GM12873 (cell line): Measurements from ENCODE around the gene RPL9.

Experiments
- TF ChIP-seq, protein P1 (sequence below): IDR thresholded peaks from 2 replicates; pipeline ENCODE4 v1.5.1; 2012; ENCODE audit warnings: low read depth, mild to moderate bottlenecking, moderate library complexity, low read length, control low read depth; ENCODE audit not compliant: insufficient read depth; ENCODE audit errors: missing control alignments

RPL9 gene

DNA sequence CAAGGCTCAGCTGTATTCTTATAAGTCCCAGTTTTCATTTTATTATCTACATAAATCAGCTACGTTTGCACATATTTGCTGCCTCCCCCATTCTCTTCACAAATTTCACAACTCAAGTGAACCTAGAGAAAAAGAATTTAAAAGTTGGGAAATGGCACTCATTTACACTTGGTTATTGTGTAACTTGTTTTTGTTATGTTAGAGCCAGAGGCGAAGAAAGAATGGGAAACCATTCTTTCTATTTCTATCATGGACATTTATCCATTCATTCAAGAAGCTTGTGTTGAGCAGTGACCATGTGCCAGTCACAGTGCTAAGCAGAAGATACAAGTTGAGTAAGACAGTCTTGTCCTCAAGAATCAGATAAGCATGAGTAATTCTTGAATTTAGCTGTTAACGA lies 13.7 kb upstream of the RPL9 start:
- TF ChIP-seq, protein P1, sequence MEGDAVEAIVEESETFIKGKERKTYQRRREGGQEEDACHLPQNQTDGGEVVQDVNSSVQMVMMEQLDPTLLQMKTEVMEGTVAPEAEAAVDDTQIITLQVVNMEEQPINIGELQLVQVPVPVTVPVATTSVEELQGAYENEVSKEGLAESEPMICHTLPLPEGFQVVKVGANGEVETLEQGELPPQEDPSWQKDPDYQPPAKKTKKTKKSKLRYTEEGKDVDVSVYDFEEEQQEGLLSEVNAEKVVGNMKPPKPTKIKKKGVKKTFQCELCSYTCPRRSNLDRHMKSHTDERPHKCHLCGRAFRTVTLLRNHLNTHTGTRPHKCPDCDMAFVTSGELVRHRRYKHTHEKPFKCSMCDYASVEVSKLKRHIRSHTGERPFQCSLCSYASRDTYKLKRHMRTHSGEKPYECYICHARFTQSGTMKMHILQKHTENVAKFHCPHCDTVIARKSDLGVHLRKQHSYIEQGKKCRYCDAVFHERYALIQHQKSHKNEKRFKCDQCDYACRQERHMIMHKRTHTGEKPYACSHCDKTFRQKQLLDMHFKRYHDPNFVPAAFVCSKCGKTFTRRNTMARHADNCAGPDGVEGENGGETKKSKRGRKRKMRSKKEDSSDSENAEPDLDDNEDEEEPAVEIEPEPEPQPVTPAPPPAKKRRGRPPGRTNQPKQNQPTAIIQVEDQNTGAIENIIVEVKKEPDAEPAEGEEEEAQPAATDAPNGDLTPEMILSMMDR, result no peak

DNA sequence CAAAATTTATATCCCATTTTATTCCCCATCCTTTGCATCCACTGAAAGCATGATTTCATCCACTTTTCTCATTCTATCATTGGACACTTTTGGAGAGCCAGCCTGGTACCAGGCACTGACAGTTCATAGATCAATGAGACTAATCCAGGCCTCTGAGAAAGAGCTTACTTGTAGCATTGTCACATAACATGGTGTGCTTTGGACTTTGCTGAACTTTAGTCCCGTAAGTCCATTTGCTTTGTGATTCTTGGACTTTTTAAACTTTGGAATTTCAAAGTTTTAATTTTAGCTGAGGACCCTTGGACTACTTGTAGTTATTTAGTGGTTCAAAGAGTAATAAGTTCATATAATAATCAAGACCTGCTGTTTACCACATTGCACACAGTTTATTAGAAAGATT lies 11.7 kb upstream of the RPL9 start:
- TF ChIP-seq, protein P1, result no peak

DNA sequence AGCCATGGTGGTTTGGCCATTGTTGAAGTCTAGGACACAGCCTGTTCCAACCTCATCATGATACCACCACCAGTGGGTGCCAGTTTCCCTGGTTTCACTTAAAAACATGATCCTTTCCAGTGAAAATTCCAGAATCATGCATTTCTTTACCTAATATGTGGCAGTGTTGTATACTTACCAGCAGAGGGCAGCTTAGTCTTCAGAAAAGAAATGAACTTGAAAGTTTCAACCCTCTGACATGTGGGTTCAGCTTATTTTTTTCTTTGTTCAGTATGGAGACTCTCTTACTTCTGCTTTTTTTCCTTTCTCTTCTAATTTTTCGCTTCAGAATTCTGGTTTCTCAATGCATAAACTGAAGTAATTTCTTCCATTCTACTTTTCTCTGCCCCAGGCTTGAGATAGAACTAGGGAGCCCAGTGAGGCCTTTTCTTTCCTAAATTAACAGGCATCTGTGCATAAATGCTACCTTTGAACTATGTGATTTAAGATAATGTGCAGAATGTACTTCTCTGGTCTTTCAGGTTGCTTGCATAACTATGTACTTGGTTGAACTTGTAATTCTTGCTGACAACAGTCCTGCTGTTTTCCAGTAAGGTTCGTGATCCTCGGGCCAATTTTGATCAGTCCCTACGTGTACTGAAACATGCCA lies 10.8 kb upstream of the RPL9 start:
- TF ChIP-seq, protein P1, result peak; percentile 72

DNA sequence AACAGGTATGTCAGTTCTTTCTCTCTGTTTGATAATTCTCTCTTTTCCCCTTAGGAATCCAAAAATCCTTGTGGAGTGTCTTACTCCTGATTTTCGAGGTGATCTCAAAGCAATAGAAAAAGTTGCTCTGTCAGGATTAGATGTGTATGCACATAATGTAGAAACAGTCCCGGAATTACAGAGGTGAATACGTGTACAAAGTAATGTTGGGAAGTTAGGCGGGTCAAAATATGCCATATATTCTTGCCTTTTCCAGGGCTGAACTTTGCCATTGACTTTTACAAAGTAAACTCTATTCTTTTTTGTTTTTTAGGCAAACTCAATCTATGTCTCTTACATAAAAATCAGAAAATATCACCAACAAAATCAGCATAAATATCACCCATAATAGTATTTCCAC lies 8.7 kb upstream of the RPL9 start:
- TF ChIP-seq, protein P1, result no peak

DNA sequence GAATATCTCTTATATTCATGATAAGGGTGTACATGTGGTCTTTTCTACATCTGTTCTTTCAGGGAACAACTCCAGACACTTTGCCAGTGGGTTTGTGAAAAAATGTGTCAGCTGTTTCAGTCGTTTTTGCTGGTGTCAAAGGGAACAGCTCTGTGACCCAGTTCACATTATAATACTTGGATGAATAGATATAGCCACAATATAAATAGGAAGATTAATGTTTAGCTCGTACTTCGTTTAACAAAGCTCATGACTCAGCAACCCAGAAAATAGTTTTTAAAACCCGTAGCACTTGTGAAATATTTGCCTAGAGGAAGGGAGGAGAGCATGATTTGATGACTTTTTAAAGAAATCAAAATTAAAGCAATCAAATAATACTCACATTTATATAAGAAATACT lies 8.0 kb upstream of the RPL9 start:
- TF ChIP-seq, protein P1, result no peak

DNA sequence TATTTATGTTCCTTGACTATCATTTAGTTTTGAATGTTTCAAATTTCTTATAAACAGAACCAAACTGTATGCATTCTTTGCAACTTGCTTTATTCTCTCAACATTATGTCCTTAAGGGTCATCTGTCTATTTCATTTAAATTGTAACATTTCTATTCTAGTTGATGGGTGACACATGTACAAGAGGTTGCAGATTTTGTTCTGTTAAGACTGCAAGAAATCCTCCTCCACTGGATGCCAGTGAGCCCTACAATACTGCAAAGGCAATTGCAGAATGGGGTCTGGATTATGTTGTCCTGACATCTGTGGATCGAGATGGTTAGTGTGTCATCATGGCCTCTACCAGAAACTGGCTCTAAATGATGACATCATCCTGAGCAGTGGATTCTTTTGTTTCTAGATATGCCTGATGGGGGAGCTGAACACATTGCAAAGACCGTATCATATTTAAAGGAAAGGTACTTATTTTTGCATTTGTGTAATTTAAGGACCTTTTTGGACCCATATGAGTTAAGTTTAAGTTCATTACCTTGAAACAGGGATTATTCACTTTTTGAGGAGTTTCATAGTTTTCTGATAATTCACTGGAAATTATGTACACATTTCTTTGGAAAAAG lies 6.3 kb upstream of the RPL9 start:
- TF ChIP-seq, protein P1, result no peak

DNA sequence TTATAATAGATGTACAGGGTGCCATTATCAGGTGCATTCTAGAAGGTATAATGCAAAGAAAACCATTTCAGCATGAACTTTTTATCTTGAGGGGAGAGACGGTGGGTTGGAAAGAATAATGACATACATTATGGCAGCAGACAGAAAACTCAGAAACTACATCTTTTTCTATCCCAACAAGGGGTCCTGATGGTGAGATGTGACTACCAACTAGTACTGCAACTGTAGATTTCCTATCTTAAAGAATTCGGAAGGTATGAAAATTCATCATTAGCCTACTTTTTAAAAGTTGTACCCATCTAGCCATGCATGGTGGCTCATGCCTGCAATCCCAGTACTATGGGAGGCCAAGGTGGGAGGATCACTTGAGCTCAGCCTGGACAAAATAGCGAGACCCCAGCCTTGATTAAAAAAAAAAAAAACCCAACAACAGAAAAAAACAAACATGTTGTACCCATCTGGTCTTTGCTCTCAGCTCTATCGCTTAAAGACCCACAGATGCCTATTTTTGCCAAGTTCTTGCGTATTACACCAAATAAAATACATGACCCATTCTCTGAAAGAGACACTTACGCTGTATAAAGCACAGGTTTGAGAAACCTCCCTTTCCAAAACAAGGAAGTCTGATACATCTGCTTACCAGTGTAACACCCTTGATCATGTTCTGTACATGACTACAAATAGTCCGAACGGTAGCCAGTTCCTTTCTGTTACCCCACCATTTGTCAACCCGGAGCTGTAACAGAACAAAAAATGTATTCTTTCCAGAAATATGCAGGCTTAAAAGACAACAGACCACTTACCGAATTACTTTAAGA lies 1.6 kb downstream of the RPL9 start:
- TF ChIP-seq, protein P1, result no peak
